OCI-LY7 (cell line): ENCODE measurements around the gene SIK2. TPM values are rescaled to one million over a fixed set of nuclear protein-coding genes. Genes with fewer than 3 reads are reported as not detected.

Experiments
- BruUV-seq: library from RNA; stranded (reverse); fragments of 400-500 nt; replicated peaks from 2 replicates; lab custom pipeline; 2021; lab: Mats Ljungman, UMichigan
- CTCF ChIA-PET: fragments of 300-600 bp; sonication (Branson Sonifier 250); formaldehyde crosslinking; loops from one replicate; lab custom pipeline; 2022; ENCODE audit warnings: antibody characterized with exemption; ENCODE audit not compliant: unreplicated experiment; lab: Charles Lee
- POLR2A ChIA-PET: fragments of 300-600 bp; sonication (Branson Sonifier 250); formaldehyde crosslinking; loops from one replicate; lab custom pipeline; 2022; ENCODE audit warnings: antibody characterized with exemption; lab: Charles Lee
- DNase-seq: peaks from one replicate; pipeline ENCODE4 v3.0.0-alpha.2; 2015; ENCODE audit warnings: low spot score
- H2AFZ ChIP-seq: fragments of 200-600 bp; sonication (generic), shearing (Covaris generic); 2 replicates; pipeline ENCODE4 v1.6.1; 2014; ENCODE audit warnings: mild to moderate bottlenecking, antibody characterized with exemption, low read length, moderate library complexity
- H3K27ac ChIP-seq: fragments of 200-600 bp; sonication (generic); 2 replicates; pipeline ENCODE4 v1.5.1; 2014; ENCODE audit warnings: mixed run types, low read depth, mild to moderate bottlenecking, moderate library complexity, low read length, inconsistent platforms; ENCODE audit not compliant: poor library complexity, severe bottlenecking
- H3K36me3 ChIP-seq: fragments of 200-600 bp; sonication (generic); 2 replicates; pipeline ENCODE4 v1.6.1; 2014; ENCODE audit warnings: mild to moderate bottlenecking, antibody characterized with exemption, low read length, moderate library complexity, mixed read lengths; ENCODE audit not compliant: insufficient read depth
- H3K4me1 ChIP-seq: fragments of 200-600 bp; sonication (generic); 2 replicates; pipeline ENCODE4 v1.5.1; 2014; ENCODE audit warnings: mild to moderate bottlenecking, low read length; ENCODE audit not compliant: insufficient read depth, poor library complexity, severe bottlenecking
- H3K4me2 ChIP-seq: fragments of 200-600 bp; sonication (generic); 2 replicates; pipeline ENCODE4 v1.6.1; 2014; ENCODE audit warnings: mild to moderate bottlenecking, low read length
- H3K4me3 ChIP-seq: fragments of 200-600 bp; sonication (generic); 2 replicates; pipeline ENCODE4 v1.5.1; 2014; ENCODE audit warnings: mild to moderate bottlenecking, low read depth, low read length; ENCODE audit not compliant: poor library complexity, severe bottlenecking
- H3K79me2 ChIP-seq: fragments of 200-600 bp; sonication (generic); 2 replicates; pipeline ENCODE4 v1.6.1; 2016; ENCODE audit warnings: low read depth, mild to moderate bottlenecking, low read length, moderate library complexity, mixed read lengths; ENCODE audit not compliant: insufficient read depth
- H3K9me2 ChIP-seq: fragments of 200-600 bp; sonication (generic); 2 replicates; pipeline ENCODE4 v1.6.1; 2016; ENCODE audit warnings: mild to moderate bottlenecking, low read length, mixed read lengths; ENCODE audit not compliant: insufficient read depth
- H3K9me3 ChIP-seq: fragments of 200-600 bp; sonication (generic); 2 replicates; pipeline ENCODE4 v1.6.1; 2014; ENCODE audit warnings: mild to moderate bottlenecking, mixed run types, low read length, mixed read lengths
- H4K20me1 ChIP-seq: fragments of 200-600 bp; sonication (generic); 2 replicates; pipeline ENCODE4 v1.6.1; 2014; ENCODE audit warnings: mild to moderate bottlenecking, antibody characterized with exemption, low read length, moderate library complexity, mixed read lengths; ENCODE audit not compliant: insufficient read depth
- CTCF ChIP-seq: fragments of 200-600 bp; sonication (generic); conservative IDR thresholded peaks from 2 replicates; pipeline ENCODE4 v1.5.1; 2014; ENCODE audit warnings: mild to moderate bottlenecking, antibody characterized with exemption, low read length, moderate library complexity, mixed read lengths
- EZH2phosphoT487 ChIP-seq: fragments of 200-600 bp; sonication (generic); IDR thresholded peaks from 2 replicates; pipeline ENCODE4 v1.6.1; 2018; ENCODE audit warnings: low read depth, borderline replicate concordance, mild to moderate bottlenecking, mixed run types, antibody characterized with exemption, low read length, moderate library complexity, mixed read lengths
- intact Hi-C: fragments of 100-400 bp; cut with micrococcal nuclease; formaldehyde crosslinking; loops from one replicate; pipeline ENCODE4 v1.10.0; 2022; ENCODE audit not compliant: unreplicated experiment
- total RNA-seq, 2 experiments: library from RNA; depleted of rRNA in 1 of 2; stranded (reverse); fragments of >200 nt in 1 of 2; shearing (Covaris generic) in 1 of 2; gene quantifications; 2 replicates each; pipeline ENCODE4 v1.2.3, GENCODE V29; 2014 to 2022

Gene SIK2
- total RNA-seq, 2 experiments from 2014 or later = 9.8 to 16.9 TPM

- Histone ChIP-seq H3K9me2 (no peaks in the 10 kb centered on the region), H2AFZ (no peak overlapping the region), H3K4me1 (no peaks in the 10 kb centered on the region), H3K4me3 (no peak overlapping the region), H3K4me2 (no peak overlapping the region), H3K9me3 (no peaks in the 10 kb centered on the region), H4K20me1 (no peaks in the 10 kb centered on the region), H3K36me3 (peaks cover 57% of the 10 kb centered on the region), H3K27ac (no peak overlapping the region), H3K79me2 (no peaks in the 10 kb centered on the region)
- no peak for DNase-seq
- TF ChIP-seq EZH2phosphoT487 (no peak), CTCF (no peak)
- BruUV-seq = no TSS peak
- ChIA-PET CTCF (no interaction called here), POLR2A (interaction anchor here (0.5 kb wide), 1 partner anchor 1594 kb away, joined by 4 read pairs; no protein-coding TSS in a partner anchor)
- intact Hi-C loops = no loop called here
These were observed 137.1 kb downstream of the SIK2 start for GRCh38 chr11:111739299-111739698.

GRCh38 chr11:111741751-111742150 lies 139.5 kb downstream of the SIK2 start:
- Histone ChIP-seq H3K9me3 (no peaks in the 10 kb centered on the region), H3K36me3 (peaks cover 79% of the 10 kb centered on the region), H3K79me2 (no peaks in the 10 kb centered on the region), H3K27ac (no peak overlapping the region), H3K9me2 (no peaks in the 10 kb centered on the region), H3K4me3 (no peak overlapping the region), H3K4me1 (no peaks in the 10 kb centered on the region), H4K20me1 (no peaks in the 10 kb centered on the region), H3K4me2 (no peak overlapping the region), H2AFZ (no peak overlapping the region)
- no peak for DNase-seq
- ChIA-PET POLR2A (interaction anchor here (1.1 to 1.5 kb wide), 3 partner anchors 15 to 44 kb away, joined by 3 to 5 read pairs (median 4); no protein-coding TSS in a partner anchor), CTCF (no interaction called here)
- no TSS peak for BruUV-seq
- intact Hi-C loops = no loop called here
- TF ChIP-seq CTCF = no peak
- TF ChIP-seq EZH2phosphoT487 = no peak

- no TSS peak for BruUV-seq
- no peak for DNase-seq
- Histone ChIP-seq H3K27ac (no peak overlapping the region), H3K4me2 (no peak overlapping the region), H3K79me2 (no peaks in the 10 kb centered on the region), H3K36me3 (peaks cover 98% of the 10 kb centered on the region), H2AFZ (no peak overlapping the region), H3K9me3 (no peaks in the 10 kb centered on the region), H3K9me2 (no peaks in the 10 kb centered on the region), H4K20me1 (no peaks in the 10 kb centered on the region), H3K4me3 (no peak overlapping the region), H3K4me1 (no peaks in the 10 kb centered on the region)
- ChIA-PET POLR2A (interaction anchor here (0.5 to 1.6 kb wide), 3 partner anchors 16 to 84 kb away, joined by 3 to 4 read pairs (median 3); partner anchors contain the start of gene PPP2R1B), CTCF (no interaction called here)
- TF ChIP-seq CTCF (no peak), EZH2phosphoT487 (no peak)
- intact Hi-C loops = no loop called here
These were observed 141.5 kb downstream of the SIK2 start for GRCh38 chr11:111743700-111744099.
